Activated CD8-positive, alpha-beta memory T cell treated with anti-CD3 and anti-CD28 coated beads, Interleukin-2, amount 50 U/mL, for 48 hours (primary cell): Measurements from ENCODE around the gene TCP11.
A peak's percentile ranks its signal among the peaks of the same experiment; 100 is the strongest.

Experiments used
- DNase-seq: peaks from one replicate; pipeline ENCODE4 v3.0.0-alpha.2; 2020

Gene TCP11

GRCh38 chr6:35090734-35091133 is 50.4 kb downstream of the TCP11 start:
- DNase-seq = peak; percentile 37

DNA sequence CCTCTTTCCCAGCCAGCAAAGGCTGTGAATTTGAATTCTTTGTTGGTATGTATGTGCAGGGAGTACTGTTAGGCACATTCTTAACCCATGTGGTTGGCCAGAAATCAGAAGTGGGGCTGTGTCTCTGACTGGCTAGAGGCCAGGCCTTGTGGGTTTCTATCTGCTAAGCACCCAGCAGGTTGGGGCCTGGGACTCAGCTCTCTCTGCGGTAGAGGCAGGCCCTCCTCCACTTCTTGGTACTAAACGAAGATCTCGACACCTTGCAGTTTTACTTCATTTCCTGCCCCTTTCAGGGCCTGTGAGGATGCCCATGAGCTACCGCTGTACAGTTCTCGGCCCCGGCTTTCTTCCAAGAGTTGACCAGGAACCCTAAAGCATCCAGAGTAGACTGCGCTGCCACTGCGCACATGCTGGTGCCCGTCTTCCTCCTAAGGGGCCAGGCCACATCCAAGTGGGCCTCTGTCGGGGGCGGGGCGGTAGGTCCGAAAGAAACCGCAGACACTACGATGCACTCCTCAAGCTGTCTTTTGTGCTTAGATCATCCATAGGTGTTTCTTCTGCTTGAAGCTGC is 51.1 kb downstream of the TCP11 start:
- peak; percentile 32 for DNase-seq

DNA sequence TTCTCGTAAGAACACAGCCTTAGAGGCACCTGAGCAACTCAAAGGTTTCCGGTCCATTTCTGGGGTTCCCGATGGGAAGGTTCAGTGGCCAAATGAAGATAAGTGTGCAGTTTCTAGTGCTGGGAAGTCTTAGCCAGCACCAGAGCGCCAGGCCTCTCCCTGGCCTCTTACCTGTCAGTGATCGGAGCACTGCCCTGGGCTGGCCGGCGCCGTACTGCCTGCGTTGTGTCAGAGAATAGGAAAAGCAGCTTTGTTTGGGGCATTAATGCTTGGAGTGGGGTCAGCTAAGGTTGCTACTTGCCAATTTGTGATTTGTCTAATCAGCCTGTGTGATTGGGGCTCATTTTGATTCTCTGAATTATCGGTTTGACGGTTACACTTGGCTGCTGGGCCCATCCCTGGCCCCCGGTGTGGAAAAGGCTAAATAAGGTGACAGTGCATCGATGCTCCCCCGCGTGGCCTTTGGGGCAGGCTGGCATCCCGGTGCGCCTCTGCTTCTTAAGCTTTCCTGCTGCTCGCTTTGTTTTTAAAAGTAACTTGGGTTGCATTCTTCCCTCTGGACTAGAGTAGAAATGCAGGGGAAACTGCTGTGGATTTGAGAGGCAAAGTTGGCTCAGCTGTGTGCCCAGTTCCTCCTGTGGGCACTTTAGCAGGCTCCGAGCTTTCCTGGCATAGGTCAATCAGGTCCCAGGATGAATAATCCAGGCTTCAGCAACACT is 51.8 kb downstream of the TCP11 start:
- DNase-seq = peak; percentile 34

- DNase-seq = peak; percentile 40
Measured at GRCh38 chr6:35088281-35089215, 52.6 kb downstream of the TCP11 start.

DNA sequence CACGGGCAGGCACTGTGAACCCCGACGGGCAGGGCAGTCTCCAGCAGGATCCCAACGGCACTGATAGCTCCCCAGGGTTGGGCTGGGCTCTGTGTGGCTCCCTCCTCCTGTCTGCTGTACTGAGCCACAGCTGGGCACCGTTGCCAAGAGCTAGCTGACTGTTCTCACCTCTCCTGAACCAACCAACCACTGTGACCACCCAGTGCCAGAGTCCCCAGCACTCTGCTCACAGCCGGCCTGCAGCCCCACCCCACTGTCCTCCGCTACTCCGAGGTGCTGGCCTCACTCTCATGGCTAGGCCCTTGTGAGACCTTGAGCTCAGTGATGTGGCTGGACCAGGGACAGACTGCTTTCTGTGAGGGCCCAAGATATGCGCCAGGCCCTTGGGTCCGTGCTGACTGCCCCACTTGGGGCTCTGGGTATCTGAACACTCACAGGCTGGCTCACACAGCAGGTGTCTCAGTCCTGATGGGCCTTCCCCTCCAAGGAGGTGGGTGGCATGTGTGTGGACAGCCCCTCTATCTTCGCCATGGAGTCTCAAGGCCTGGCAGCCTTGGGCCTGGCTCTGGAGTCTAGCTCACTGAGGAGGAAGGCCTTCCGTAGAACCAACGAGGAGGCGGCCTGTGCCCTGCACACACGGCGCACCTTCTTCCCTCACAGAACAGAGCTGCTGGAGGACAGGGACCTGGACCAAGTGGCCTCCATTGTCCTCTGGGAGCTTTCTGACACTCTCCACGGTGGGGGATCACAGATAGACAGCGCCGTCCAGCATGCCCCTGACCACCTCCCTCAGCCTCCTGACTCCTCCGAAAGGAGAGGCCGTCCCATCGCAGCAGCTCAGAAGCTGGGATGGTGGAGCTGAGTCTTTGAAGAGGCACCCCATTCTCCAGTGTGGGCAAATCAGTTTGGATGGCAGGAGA is 53.5 kb downstream of the TCP11 start:
- peak; percentile 42 for DNase-seq

DNA sequence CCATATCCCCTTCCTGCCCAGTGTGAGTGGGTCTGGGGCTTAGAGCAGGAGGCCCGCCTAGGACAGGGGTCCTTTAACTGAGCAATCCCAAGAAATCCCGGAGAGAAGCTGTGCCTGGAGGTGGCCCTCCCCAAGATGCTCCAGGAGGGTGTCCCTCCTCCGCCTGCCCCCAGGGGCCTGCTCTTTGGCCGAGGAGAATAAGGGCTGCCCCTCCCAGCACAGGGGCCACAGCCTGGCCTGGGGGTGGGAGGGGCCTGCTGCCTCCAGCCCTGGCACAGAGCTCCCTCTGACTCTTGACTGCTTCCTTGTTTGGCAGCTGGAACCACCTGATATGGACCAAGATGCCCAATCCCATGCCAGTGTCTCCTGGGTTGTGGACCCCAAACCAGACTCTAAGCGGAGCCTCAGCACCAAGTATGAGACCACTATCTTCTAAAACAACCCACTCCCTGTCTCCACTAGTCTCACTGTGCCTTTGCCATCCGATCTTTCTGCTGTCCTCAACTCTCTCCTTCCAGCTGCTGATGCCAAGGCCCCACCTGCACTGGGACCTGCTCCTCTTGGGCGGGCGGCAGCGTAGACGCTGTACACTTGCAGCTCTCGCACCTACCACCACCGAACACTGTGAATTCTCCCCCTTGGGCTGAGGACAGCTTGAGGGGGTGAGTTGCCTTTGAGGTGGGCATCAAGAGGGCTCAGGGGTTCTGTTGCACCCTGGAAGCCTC is 54.3 kb downstream of the TCP11 start:
- DNase-seq = peak; percentile 30

DNA sequence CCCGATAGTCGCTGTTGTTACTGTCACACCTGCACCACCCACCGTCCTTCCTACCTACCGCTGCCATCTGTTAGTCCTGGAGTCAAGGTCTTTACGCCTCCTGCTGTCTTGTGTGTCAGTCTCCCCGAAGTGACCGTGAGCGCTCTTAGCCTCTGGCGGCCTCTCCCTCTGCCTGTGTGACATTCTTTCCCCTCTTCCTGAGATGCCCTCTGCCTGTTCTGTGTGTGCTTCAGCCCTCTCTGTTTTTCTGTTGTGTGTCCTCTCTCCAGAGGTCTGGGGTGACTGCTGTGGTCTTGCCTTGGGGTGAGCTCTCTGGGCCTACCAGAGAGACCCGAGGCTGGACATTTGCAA is 54.9 kb downstream of the TCP11 start:
- no peak for DNase-seq

DNA sequence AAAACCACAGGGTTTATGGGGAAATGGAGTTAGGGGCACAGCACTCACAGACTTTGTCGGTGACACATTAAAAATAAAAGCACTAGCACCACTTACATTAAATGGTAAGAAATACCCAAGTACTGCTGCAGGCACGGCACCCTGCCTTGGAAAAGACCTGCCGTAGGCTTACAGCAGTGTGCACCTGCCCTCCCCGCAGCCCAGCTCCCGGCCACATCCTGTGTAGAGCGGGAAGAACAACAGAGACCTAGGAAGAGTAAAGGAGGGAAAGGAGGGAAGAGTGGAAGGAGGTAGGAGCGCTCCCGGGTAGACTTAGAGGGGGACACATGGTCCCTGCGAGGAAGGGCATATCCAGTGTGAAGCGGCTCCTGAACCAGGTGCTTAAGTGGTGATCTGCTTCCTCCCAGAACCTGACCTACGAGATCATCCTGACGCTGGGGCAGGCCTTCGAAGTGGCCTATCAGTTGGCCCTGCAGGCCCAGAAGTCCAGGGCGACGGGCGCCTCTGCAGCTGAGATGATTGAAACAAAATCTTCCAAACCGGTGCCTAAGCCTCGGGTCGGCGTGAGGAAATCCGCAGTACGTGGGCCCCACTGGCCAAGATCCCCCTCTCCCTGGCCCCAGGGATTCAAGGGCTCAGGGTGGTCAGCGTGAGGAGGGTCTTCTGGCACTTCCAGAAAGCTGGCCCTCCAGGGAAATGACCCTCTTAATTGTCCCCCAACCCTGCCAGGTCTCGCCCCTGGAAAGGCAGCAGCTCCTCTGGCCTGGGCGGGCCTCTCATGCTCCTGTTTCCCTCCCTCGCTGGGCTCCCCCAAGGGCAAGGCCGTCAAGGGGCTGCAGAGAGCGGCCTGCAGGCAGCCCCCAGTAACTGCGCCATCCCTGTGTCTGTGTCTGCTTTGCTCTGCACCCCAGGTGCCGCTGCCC is 55.5 kb downstream of the TCP11 start:
- DNase-seq = peak; percentile 28

DNA sequence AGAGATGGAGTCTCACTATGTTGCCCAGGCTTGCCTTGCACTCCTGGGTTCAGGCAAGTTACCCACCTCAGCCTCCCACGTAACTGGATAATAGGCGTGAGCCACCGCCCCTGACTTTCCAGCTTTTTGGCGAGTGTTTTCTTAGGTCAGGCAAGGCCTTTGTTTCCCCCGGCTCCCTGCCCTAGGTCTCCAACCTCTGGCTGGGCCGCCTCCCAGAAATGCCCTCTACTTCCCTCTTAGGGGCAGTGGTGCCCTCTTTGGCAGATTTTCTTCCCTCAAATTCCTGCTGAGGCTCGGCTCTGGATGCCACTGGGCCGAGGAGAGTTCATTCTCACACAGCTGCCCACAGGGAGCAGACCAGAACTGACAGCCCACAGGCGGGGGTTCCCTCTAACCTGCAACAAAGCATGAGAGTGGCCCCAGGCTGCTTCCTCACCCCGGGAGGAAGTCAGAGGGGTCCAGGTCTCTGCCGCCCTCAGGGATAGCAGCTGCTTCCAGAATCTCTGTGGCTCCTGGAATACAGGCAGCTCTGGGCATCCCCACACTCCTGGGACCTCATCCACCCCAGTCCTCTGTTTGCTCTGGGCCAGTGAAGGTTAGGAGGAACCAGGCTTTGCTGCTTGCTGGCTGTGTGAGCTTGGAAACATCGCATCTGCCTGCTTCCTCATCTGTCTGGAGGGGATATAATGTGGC is 56.5 kb downstream of the TCP11 start:
- peak; percentile 23 for DNase-seq

DNA sequence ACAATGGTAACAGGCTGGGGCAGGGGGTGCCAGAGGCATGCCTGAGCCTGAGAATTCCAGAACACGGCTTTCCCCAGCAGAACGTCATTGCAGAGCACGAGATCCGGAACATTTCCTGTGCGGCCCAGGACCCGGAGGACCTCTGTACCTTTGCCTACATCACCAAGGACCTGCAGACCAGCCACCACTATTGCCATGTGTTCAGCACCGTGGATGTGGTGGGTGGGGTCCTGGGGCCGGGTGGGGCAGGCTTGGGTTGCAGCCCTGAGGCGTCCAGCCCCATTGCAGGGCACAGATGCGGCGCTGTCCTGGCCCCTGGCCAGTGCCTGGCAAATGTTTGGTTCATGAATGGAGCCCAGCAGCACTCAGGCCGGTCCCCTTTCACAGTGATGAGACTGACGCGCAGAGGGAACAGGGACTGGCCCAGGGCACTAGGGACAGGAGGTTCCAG is 57.1 kb downstream of the TCP11 start:
- DNase-seq = peak; percentile 28

- peak; percentile 32 for DNase-seq
Measured at GRCh38 chr6:35083507-35083906, 57.6 kb downstream of the TCP11 start.

DNA sequence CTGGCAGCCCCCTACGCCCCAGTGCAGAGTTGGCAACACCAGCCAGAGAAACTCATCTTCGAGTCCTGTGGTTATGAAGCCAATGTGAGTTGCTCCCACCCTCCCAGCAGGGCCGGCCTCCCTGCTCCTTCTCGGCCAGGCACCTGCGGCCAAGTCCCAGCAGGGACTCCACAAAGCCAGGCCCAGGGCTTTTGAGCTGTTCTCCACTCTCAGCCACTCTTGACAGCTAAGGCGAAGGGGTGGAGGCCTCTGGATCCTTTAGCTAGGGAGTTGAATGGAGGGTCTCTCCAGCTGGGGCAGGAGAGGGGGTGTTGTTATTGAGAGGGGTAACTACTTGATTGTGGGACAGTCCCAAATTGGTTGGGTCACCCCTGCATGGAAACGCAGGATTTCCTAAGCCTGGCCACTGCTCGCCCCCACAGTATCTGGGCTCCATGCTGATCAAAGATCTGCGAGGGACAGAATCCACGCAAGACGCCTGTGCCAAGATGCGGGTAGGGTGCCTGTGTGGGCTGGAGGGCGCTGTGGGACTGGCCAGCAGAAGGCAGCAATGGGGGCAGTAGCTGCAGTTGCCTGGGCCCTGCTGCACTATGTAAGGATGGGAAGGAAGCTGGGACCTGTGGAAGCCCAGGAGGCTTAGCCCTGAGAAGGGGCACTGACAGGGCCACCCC is 58.3 kb downstream of the TCP11 start:
- DNase-seq = peak; percentile 39

DNA sequence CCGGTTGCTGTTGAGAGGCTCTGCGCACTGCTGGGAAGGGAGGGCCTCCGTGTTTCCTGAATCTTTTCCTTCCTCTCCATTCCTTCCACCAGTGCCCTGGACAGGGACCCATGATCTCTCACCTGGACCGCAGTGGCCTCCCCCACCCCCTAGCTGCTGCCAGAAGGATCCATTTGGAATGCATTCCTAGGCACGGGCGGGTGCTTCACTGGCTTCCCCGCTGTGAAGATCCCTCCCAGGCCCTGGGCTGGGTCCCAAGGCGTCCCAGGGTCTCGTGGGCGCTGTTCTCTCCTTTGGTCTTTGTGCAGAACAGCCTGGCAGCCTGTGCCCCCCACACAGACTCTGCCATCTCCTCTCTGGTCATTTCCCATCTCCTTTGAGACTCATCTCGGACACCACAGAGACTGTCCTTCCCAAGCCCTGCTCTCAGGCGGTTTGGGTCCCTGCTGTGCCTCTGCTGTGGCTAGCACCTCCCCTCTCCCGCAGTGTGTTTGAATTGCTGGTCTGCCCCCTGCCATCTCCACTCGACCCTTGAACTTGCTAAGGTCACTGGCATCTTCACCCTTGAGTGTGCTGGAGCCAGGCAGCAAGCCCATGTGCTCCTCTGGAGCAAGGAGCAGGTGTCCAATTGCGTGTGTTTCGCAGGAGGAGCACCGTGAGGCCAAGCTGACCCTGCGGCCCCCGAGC is 59.0 kb downstream of the TCP11 start:
- DNase-seq = peak; percentile 18

GRCh38 chr6:35081426-35081851 is 59.7 kb downstream of the TCP11 start:
- peak; percentile 47 for DNase-seq

- DNase-seq = peak; percentile 32
Measured at GRCh38 chr6:35080821-35081425, 60.2 kb downstream of the TCP11 start.

GRCh38 chr6:35080016-35080680 is 61.0 kb downstream of the TCP11 start:
- no peak for DNase-seq

DNA sequence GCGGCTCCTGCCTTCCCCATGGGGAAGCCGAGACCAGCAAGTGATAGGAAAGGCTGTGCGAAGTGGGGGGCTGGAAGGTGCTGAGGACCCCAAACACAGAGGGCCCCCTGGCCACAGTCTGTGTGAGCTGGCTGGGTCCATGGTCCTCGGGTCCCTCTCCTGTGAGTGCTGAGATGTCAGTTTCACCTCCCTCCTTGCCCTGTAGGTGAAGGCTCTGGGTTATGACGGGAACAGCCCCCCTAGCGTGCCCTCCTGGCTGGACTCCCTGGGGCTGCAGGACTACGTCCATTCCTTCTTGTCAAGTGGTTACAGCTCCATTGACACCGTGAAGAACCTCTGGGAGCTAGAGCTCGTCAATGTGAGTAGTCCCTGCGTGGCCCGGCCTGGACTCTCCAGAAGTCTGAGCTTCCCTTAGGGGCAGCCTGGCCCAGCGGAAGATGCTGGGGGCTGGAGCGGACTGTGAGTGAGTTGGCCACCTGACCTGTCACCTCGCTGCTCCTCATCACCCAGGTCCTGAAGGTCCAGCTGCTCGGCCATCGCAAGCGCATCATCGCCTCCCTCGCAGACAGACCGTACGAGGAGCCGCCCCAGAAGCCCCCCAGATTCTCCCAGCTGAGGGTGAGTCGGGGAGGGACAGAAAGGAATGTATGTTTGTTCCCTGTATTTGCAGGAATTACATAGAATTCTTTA is 61.7 kb downstream of the TCP11 start:
- no peak for DNase-seq
